CD14-positive monocyte (primary cell): ENCODE data around the gene USP31. TPM values are rescaled to one million over a fixed set of nuclear protein-coding genes. Genes with fewer than 3 reads are reported as not detected.

Source experiments
- DNase-seq, 3 donors: peaks; one replicate each; pipeline ENCODE4 v3.0.0-alpha.2; 2011 to 2022
- H2AFZ ChIP-seq: 2 replicates; pipeline ENCODE4 v1.6.0; 2012; ENCODE audit warnings: mild to moderate bottlenecking, low read depth, low read length, inconsistent platforms; ENCODE audit not compliant: insufficient read depth, poor library complexity, severe bottlenecking
- H3K27ac ChIP-seq, 2 donors: 1 replicate in 1 of 2; 2 replicates in 1 of 2; pipeline ENCODE4 v1.5.1; 2012 to 2013; ENCODE audit warnings: low read length in 2 of 2, control low read depth in 1 of 2, inconsistent platforms in 1 of 2, low read depth in 1 of 2, mild to moderate bottlenecking in 1 of 2
- H3K27me3 ChIP-seq, 2 donors: one replicate each; pipeline versions ENCODE4 v1.6.0 to v1.6.1; 2011 to 2013; ENCODE audit warnings: low read length in 2 of 2; ENCODE audit not compliant: control insufficient read depth in 2 of 2, insufficient read depth in 2 of 2
- H3K36me3 ChIP-seq, 2 donors: replicated peaks in 1 of 2; 1 replicate in 1 of 2; 2 replicates in 1 of 2; pipeline versions ENCODE4 v1.5.1 to v1.6.1; 2012 to 2013; ENCODE audit warnings: low read length in 2 of 2, control low read depth in 1 of 2, inconsistent platforms in 1 of 2, mild to moderate bottlenecking in 1 of 2; ENCODE audit not compliant: insufficient read depth in 2 of 2, control insufficient read depth in 1 of 2
- H3K4me1 ChIP-seq, 2 donors: 1 replicate in 1 of 2; 2 replicates in 1 of 2; pipeline versions ENCODE4 v1.5.1 to v1.6.1; 2012 to 2013; ENCODE audit warnings: low read length in 2 of 2, control low read depth in 1 of 2, inconsistent platforms in 1 of 2, mild to moderate bottlenecking in 1 of 2, moderate library complexity in 1 of 2; ENCODE audit not compliant: insufficient read depth in 2 of 2, control insufficient read depth in 1 of 2
- H3K4me2 ChIP-seq: replicated peaks from 2 replicates; pipeline ENCODE3; 2012; ENCODE audit warnings: low read length, moderate library complexity, mild to moderate bottlenecking; ENCODE audit not compliant: poor library complexity, severe bottlenecking; ENCODE audit errors: extremely low read depth
- H3K4me3 ChIP-seq, 3 experiments: fragments of 200-600 bp in 1 of 3; sonication (generic) in 1 of 3; replicated peaks in 1 of 3; 1 replicate in 2 of 3; 2 replicates in 1 of 3; pipeline ENCODE4 v1.5.1; 2011 to 2013; ENCODE audit warnings: low read length in 3 of 3, mild to moderate bottlenecking in 3 of 3, control low read depth in 2 of 3, low read depth in 2 of 3, inconsistent platforms in 1 of 3, moderate library complexity in 1 of 3
- H3K79me2 ChIP-seq: 2 replicates; pipeline ENCODE4 v1.6.0; 2012; ENCODE audit warnings: mild to moderate bottlenecking, control low read depth, inconsistent platforms, low read length, moderate library complexity; ENCODE audit not compliant: insufficient read depth
- H3K9ac ChIP-seq: 2 replicates; pipeline ENCODE4 v1.6.0; 2017; ENCODE audit warnings: low read length, mild to moderate bottlenecking; ENCODE audit not compliant: insufficient read depth, poor library complexity, severe bottlenecking
- H3K9me3 ChIP-seq, 2 donors: replicated peaks in 1 of 2; 1 replicate in 1 of 2; 2 replicates in 1 of 2; pipeline versions ENCODE4 v1.5.1 to v1.6.1; 2012 to 2013; ENCODE audit warnings: low read length in 2 of 2, control low read depth in 1 of 2; ENCODE audit not compliant: control insufficient read depth in 1 of 2, insufficient read depth in 1 of 2
- H4K20me1 ChIP-seq: 2 replicates; pipeline ENCODE4 v1.6.0; 2012; ENCODE audit warnings: mild to moderate bottlenecking, low read length, control low read depth, moderate library complexity; ENCODE audit not compliant: insufficient read depth
- H3K27ac Mint-ChIP-seq, 7 donors: one replicate each; pipeline ENCODE4 v1.8.0; 2020; ENCODE audit warnings: mild to moderate bottlenecking in 7 of 7, mixed read lengths in 7 of 7, moderate library complexity in 6 of 7, inconsistent platforms in 2 of 7
- H3K27me3 Mint-ChIP-seq, 3 donors: one replicate each; pipeline ENCODE4 v1.8.0; 2021 to 2022; ENCODE audit warnings: low read depth in 3 of 3, mild to moderate bottlenecking in 3 of 3, mixed read lengths in 3 of 3, moderate library complexity in 3 of 3, inconsistent platforms in 1 of 3
- H3K36me3 Mint-ChIP-seq, 2 donors: one replicate each; pipeline ENCODE4 v1.8.0; 2020; ENCODE audit warnings: mixed read lengths in 2 of 2, inconsistent platforms in 1 of 2, mild to moderate bottlenecking in 1 of 2
- H3K4me1 Mint-ChIP-seq: one replicate; pipeline ENCODE4 v1.8.0; 2020; ENCODE audit warnings: mild to moderate bottlenecking, mixed read lengths
- H3K4me3 Mint-ChIP-seq, 2 donors: one replicate each; pipeline ENCODE4 v1.8.0; 2020; ENCODE audit warnings: mild to moderate bottlenecking in 2 of 2, mixed read lengths in 2 of 2, moderate library complexity in 1 of 2
- H3K9me3 Mint-ChIP-seq, 7 donors: one replicate each; pipeline ENCODE4 v1.8.0; 2020 to 2022; ENCODE audit warnings: mixed read lengths in 7 of 7, mild to moderate bottlenecking in 6 of 7, moderate library complexity in 6 of 7, inconsistent platforms in 2 of 7
- WGBS: methylation state at CpG from one replicate; pipeline ENCODE4 v1.1.5; 2013; ENCODE audit warnings: missing lambda C conversion rate; ENCODE audit not compliant: insufficient coverage; 5-methylcytosine and 5-hydroxymethylcytosine counted together
- intact Hi-C, 2 donors: fragments of 100-400 bp; cut with micrococcal nuclease; formaldehyde crosslinking; loops; one replicate each; pipeline versions ENCODE4 v1.15.0 to v1.15.1; 2023
- polyA plus RNA-seq, 3 donors: library from polyadenylated mRNA; depleted of rRNA in 1 of 3; unstranded in 2 of 3; stranded (reverse) in 1 of 3; fragments of 300-500 nt in 2 of 3; fragments of >200 nt in 1 of 3; fragmentation: Illumina TruSeq in 2 of 3; gene quantifications; 1 replicate in 2 of 3; 2 replicates in 1 of 3; pipeline ENCODE4 v1.2.3, GENCODE V29; 2012 to 2021
- TF ChIP-seq, protein P1 (sequence below): fragments of 200-600 bp; IDR thresholded peaks from one replicate; pipeline ENCODE4 v1.8.0; 2022; ENCODE audit warnings: antibody characterized with exemption, mild to moderate bottlenecking

Gene USP31
- polyA plus RNA-seq, 3 donors, result 0.15 to 4.1 (median 0.36) TPM

DNA sequence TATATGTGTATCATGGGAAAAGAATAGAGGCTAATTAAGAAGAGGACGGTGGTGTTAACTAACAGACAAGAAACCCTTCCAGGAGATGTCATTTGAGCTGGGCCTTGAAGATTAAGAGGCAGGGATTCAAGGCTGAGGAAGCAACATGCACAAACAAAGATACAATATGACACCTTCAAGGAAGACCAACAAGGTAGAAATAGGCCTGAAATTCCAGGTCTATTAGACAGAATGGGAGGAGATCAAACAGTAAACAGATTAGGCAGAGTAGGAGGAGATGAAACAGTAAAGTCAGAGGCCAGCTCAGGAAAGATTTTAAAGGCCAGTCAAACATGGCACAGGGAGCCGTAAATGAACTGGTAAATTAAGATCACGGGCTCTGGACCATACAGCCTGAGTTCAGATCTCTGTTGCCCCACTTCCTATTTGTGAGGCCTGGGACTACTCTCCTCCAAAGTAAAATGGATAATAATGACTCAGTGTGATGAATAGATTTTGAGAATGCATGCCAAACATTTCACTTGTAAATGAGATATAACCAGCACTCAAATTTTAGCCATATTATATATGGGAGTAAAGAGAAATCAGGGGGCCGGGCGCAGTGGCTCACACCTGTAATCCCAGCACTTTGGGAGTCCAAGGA lies 38.9 kb downstream of the USP31 start:
- no peaks in the 10 kb centered on the region for H3K79me2 ChIP-seq
- no peak overlapping the region for H3K4me3 Mint-ChIP-seq
- DNase-seq, result no peak
- no peaks in the 10 kb centered on the region for H4K20me1 ChIP-seq
- H3K4me1 Mint-ChIP-seq, result no peaks in the 10 kb centered on the region
- H3K9me3 Mint-ChIP-seq, result peaks cover 0 to 7% (median 0%) of the 10 kb centered on the region in 7 donors
- H3K27ac ChIP-seq, result no peak overlapping the region
- 100% methylated on average over 1 of the region's 5 CpGs for WGBS
- H3K4me2 ChIP-seq, result no peak overlapping the region
- peaks cover 22 to 23% of the 10 kb centered on the region in 2 donors for H3K36me3 Mint-ChIP-seq
- TF ChIP-seq, protein P1, sequence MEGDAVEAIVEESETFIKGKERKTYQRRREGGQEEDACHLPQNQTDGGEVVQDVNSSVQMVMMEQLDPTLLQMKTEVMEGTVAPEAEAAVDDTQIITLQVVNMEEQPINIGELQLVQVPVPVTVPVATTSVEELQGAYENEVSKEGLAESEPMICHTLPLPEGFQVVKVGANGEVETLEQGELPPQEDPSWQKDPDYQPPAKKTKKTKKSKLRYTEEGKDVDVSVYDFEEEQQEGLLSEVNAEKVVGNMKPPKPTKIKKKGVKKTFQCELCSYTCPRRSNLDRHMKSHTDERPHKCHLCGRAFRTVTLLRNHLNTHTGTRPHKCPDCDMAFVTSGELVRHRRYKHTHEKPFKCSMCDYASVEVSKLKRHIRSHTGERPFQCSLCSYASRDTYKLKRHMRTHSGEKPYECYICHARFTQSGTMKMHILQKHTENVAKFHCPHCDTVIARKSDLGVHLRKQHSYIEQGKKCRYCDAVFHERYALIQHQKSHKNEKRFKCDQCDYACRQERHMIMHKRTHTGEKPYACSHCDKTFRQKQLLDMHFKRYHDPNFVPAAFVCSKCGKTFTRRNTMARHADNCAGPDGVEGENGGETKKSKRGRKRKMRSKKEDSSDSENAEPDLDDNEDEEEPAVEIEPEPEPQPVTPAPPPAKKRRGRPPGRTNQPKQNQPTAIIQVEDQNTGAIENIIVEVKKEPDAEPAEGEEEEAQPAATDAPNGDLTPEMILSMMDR, result no peak
- H3K9ac ChIP-seq, result no peak overlapping the region
- H3K27me3 Mint-ChIP-seq, result peaks cover 0 to 1% (median 0%) of the 10 kb centered on the region in 3 donors
- no peaks in the 10 kb centered on the region for H3K27me3 ChIP-seq
- H3K4me3 ChIP-seq, result no peak overlapping the region
- no peak overlapping the region for H2AFZ ChIP-seq
- H3K36me3 ChIP-seq, result peaks cover 0 to 19% of the 10 kb centered on the region in 2 donors
- intact Hi-C loops, result no loop called here
- no peaks in the 10 kb centered on the region for H3K9me3 ChIP-seq
- H3K27ac Mint-ChIP-seq, result peak overlapping the region in 1 of 7 donors; percentile 60
- no peaks in the 10 kb centered on the region for H3K4me1 ChIP-seq

DNA sequence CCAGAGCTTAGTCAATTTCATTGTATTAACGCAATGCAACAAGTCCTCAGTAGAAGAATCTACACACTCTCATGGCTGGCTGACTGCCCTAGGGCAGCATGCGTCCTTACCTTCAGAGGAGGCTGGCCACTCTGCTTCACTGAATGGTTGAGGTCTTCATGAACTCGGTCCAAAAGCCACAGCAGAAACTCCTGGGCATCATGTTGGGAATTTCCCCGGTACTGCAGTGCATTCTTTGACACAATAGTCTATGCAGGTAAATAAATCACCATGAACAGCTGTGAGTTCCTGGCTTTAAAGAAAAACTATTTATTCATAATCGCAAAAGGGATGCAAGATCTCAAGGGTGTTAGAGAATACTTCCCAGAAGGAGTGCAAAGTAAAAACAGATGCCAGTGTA lies 41.3 kb downstream of the USP31 start:
- H3K4me3 Mint-ChIP-seq, result no peak overlapping the region
- no peak overlapping the region for H3K27ac Mint-ChIP-seq
- Histone ChIP-seq H3K79me2 (no peaks in the 10 kb centered on the region), H3K36me3 (peaks cover 0 to 34% of the 10 kb centered on the region in 2 donors), H2AFZ (no peak overlapping the region), H3K4me2 (no peak overlapping the region), H3K4me1 (no peaks in the 10 kb centered on the region), H4K20me1 (no peaks in the 10 kb centered on the region), H3K9ac (no peak overlapping the region), H3K27me3 (no peaks in the 10 kb centered on the region), H3K27ac (no peak overlapping the region), H3K9me3 (no peaks in the 10 kb centered on the region), H3K4me3 (no peak overlapping the region)
- TF ChIP-seq, protein P1, result no peak
- no peaks in the 10 kb centered on the region for H3K27me3 Mint-ChIP-seq
- intact Hi-C loops, result no loop called here
- peaks cover 0 to 7% (median 0%) of the 10 kb centered on the region in 7 donors for H3K9me3 Mint-ChIP-seq
- DNase-seq, result no peak
- peaks cover 30 to 33% of the 10 kb centered on the region in 2 donors for H3K36me3 Mint-ChIP-seq
- WGBS, result 100% methylated on average over 4 of the region's 5 CpGs
- no peaks in the 10 kb centered on the region for H3K4me1 Mint-ChIP-seq
